NCI-H69 (cell line): Measurements from ENCODE around the gene MAP1B.

ENCODE experiments used
- DNase-seq: peaks from one replicate; lab custom pipeline; 2025; lab: John Stamatoyannopoulos, UW

Gene MAP1B

GRCh38 chr5:72194846-72195245, 87.6 kb downstream of the MAP1B start:
- no peak for DNase-seq

DNA sequence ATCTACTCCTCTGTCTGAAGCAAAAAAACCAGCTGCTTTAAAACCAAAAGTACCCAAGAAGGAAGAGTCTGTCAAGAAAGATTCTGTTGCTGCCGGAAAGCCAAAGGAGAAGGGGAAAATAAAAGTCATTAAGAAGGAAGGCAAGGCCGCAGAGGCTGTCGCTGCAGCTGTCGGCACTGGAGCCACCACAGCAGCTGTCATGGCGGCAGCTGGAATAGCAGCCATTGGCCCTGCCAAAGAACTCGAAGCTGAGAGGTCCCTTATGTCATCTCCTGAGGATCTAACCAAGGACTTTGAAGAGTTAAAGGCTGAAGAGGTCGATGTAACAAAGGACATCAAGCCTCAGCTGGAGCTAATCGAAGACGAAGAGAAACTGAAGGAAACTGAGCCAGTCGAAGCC, 88.3 kb downstream of the MAP1B start:
- no peak for DNase-seq

- no peak for DNase-seq
Measured at GRCh38 chr5:72197393-72197792, 90.1 kb downstream of the MAP1B start.

- no peak for DNase-seq
Measured at GRCh38 chr5:72199681-72200080, 92.4 kb downstream of the MAP1B start.

DNA sequence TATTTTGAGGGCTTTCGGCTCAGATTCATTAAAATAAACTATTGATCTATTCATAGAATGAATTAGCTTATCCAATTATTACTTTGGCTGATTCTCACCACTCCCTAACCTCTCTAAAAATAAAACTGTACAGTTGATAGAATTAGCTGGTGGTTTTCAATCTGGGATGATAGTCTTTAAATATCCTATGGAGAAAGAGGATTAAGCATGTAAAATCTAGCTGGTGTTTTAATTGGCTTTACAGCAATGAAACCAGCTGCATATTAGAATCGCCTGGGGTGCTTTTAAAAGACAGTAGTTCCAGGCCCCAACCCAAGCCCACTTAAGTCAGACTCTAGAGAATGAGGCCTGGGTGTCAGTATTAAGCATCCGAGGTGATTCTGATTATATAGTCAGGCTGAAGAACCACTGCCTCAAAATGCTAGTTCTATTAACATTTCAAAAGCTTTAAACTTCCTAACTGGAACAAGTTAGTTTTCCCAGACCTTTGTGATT, 95.1 kb downstream of the MAP1B start:
- DNase-seq: no peak

DNA sequence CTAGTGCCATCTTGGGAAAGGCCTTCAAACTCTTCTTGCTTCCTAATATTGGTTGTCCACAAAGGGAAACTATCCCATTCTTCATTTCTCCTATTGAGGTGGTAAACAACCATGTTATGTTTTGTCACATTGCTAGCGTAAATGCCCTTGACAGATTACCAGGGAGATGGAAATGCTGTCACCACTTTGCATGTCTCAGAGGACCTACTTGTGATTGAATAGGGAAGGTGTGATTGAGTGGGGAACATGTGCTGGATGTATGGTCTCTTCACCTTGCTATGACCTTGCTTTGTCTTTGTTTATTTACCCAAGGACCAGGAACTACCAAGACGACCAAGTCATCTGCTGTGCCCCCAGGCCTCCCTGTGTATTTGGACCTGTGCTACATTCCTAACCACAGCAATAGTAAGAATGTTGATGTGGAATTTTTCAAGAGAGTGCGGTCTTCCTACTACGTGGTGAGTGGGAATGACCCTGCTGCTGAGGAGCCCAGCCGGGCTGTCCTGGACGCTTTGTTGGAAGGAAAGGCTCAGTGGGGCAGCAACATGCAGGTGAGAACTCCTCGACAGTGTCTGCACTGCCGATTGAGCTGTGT, 96.1 kb downstream of the MAP1B start:
- DNase-seq: no peak

- no peak for DNase-seq
Measured at GRCh38 chr5:72204946-72205345, 97.7 kb downstream of the MAP1B start.

GRCh38 chr5:72205431-72206009, 98.2 kb downstream of the MAP1B start:
- no peak for DNase-seq

GRCh38 chr5:72206160-72206559, 98.9 kb downstream of the MAP1B start:
- peak; percentile 48 for DNase-seq

DNA sequence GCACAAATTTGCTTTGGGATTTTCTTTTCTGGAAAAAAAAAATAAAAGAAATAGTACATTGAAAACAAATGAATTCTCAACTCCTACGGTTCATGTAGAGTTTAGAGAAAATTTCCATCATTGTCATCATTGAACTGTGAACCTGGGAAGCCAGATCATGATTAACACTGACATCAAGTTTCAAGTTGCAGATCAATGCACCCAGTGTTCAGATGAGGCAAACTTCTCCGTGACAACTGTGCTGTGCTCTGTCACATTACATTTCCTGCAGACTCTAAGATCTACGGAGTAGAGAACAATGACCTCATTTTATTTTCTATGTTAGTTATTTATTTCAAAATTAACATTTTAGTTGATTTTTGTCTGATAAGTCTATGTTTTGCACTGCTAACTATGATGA, 99.7 kb downstream of the MAP1B start:
- no peak for DNase-seq

DNA sequence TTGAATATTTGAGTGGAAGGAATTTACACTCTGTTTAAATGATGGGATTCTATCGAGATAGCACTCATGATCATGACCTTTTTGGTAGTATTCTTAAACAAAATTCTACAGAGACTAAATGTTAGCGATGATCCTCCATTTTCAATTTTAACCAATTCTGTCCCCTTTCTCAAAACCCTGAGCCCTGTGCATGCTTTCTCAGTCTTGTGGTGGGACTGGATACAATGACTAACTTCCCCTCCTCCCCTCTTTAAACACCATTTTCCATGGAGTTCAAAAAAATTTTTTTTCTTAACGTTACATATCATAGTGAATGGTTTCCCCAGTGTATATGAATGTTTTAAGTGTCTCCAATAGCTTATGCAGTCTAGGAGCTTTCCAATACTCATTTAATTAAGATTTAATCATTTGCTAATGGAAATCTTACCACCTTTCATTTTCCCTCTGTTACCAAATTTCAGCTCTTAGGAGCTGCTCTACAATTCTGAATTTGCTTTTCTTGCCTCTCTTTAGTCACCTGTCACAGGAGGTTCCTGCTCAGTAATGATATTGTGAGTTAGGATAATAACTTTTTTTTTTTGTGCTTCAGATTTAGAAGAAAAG, 101.2 kb downstream of the MAP1B start:
- no peak for DNase-seq

GRCh38 chr5:72209147-72210115, 102.2 kb downstream of the MAP1B start:
- peak; percentile 98 for DNase-seq

DNA sequence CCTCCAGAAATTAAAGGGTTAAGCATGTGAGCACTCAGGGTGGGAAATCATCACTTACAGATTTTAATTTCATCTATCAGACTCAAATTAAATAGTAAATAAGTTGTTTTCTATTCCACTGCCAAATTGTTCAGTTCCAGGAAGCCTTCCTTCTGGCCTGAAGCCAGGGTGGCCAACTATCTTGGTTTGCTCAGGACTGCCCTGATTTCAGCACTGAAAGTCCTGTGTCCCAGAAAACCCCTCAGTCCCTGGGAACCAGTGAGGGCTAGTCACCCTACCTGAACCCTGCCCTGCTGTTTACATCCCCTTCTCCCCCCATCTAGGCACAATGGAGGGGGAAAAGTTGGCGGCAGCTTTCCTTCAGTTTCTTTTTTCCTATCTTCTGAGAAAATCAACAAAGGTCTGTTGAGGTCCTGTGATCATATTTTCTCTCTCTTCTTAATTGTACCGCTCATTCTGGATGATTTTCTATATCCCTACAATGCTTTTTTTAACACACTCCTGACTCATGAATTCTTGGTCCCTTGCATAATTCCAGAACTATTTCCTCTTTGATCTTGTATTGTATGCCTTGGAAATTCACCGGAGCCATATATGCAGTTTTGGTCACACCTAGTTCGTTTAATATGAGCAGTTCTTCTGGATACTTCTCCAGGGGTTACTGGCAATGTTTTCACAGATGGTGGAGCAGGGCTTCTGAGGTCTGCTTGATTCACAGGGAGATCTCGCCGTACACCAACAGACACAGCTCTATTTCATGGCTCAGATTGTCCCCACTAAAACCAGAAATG, 103.8 kb downstream of the MAP1B start:
- DNase-seq: peak; percentile 66

DNA sequence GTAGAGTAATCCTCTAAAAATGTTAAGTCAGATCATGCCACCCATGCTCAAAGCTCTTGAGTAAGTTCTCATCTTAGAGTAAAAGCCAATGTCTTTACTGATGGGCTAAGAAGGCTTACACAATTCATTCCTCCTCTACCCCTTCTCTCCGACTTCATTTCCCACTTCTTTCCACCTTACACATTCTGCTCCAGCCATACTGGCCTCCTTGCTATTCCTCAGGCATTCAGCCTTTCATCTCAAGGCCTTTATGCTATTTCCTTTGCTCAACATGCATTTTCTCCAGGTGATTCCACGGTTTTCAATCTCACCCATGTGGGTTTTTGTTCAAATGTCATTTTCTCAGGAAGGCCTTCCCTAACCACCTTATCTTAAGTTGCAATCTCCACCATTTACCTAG, 104.9 kb downstream of the MAP1B start:
- no peak for DNase-seq

DNA sequence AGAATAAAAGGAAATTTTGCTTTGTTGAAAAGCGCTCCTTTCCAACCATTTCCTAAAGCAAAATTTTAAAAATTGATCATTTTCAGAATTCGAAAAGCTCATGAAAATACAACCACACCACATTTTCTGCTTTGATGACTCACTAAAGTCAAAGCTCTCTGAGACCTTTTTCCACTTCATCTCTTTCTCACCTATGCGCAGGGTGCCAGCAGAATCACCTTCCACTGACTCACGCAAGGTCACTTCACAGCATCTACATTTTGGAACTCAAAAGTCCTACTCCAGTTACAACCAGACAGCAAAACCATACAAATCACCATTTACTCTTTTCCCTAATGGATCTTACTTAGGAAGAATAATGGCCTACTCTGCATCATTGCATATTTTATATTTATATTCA, 106.2 kb downstream of the MAP1B start:
- DNase-seq: no peak

DNA sequence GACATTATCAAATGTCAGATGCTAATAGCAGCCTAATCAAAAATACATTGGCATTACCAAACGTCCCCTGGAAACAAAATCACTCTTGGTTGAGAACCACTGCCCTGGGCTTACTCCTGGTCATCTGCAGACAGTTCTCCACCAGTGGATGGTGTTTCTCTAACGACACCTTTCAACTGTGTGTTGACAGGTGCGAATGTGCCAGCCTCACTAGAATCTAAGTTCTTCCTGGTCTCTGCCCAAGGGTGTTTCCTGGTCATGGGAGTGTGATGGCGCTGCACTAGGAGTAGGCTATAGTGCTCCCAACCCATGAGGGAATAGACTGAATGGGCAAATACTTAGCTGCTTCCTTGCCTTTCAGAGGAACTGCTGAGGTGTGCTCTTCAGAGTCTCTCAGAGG, 106.9 kb downstream of the MAP1B start:
- no peak for DNase-seq

DNA sequence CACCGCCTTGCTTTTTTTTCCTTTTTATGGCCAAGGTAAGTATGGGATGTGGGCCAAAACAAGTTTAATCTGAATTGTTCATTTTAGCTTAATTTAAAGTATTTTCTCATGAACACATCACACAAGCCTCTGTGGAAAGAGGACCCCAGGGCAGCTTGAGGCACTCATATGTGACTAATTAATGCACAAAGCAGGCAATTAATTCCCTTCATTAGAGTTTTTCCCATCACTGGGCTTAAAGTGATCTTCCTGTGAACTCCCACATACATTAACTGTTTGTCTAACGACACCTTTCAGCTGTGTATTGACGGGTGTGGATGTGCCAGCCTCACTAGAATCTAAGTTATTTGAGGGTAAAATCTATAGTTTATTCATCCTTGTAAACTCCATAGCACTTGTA, 109.5 kb downstream of the MAP1B start:
- DNase-seq: no peak

DNA sequence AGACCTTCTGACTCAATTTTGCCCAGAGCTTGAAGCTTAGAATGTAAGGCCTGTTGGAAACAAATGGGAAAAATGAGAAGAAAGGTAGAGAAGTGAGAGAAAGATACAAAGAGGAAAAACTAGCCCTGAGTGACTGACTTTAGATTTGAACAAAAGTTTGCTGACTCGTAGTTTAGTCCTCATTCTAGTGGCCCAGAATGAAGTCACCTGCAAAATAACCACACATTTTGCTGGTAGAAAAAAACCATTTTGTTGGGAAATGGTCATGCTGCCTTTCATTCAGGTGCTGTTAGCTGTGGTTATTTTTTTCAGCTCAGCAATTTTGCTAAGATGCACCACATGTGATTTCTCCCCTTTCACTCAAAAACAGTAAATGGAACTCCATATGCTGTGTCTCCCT, 113.8 kb downstream of the MAP1B start:
- no peak for DNase-seq

- no peak for DNase-seq
Measured at GRCh38 chr5:72221541-72221940, 114.3 kb downstream of the MAP1B start.

GRCh38 chr5:72222521-72222920, 115.2 kb downstream of the MAP1B start:
- DNase-seq: no peak

DNA sequence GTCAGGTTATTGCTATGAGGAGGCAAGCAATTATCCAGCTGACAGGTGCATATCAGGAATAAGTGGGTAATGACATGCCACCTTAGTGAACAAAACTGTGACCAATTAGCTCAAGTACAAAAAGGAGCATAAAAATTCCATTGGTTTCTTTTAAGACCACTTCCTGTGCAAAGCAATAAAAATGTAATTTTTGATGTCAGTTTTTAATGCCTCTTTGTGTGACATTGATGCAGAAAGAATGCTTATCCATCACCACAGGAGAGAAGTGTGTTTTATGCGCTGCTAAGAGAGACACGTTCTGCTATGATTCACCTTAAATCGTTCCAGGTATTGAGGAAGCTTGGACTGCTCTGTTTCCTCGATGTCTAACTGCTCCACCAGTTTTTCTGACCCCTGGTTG, 116.1 kb downstream of the MAP1B start:
- DNase-seq: no peak
